GM12875 (cell line): ENCODE data around the gene MEIS3.

Experiments used
- H3K4me3 ChIP-seq: one replicate; pipeline ENCODE4 v1.5.1; 2011; ENCODE audit warnings: low read depth, low read length, control low read depth
- TF ChIP-seq, protein P1 (sequence below): IDR thresholded peaks from 2 replicates; pipeline ENCODE4 v1.5.1; 2011; ENCODE audit warnings: low read depth, mild to moderate bottlenecking, control low read depth, inconsistent platforms, low read length, moderate library complexity, borderline replicate concordance; ENCODE audit not compliant: insufficient read depth

Gene MEIS3

DNA sequence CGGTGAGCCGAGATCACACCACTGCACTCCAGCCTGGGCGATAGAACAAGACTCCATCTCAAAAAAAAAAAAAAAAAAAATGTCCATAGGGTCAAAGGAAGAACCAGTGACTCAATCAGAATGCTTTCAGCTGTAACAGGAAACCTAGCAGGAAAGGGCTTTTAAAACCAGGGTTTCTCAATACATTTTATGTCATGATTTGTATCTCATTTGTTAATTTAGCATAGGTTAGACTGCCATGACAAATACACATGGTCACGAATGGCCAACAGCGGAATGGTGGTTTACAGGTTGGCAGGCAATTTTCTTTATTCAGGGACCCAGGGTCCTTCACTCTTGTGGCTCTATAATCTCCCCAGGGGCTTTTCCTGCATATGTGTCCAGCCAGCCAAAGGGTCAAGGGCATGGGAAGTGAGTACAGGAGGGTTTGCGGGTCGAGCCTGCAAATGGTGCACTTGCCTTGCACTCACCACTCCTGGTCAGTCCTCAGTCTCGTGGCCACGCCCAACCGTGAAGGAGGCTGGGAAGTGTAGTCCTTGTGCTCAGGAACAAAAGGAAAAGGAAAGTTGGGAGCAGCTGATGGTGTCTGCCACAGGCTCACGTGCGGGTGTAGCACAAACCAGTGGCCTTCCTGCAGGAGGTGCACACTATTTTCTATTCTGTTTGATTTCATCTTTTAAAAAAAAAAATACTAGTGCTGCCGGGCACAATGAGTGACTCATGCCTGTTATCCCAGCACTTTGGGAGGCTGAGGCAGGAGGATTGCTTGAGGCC lies 55.4 kb downstream of the MEIS3 start:
- TF ChIP-seq, protein P1, sequence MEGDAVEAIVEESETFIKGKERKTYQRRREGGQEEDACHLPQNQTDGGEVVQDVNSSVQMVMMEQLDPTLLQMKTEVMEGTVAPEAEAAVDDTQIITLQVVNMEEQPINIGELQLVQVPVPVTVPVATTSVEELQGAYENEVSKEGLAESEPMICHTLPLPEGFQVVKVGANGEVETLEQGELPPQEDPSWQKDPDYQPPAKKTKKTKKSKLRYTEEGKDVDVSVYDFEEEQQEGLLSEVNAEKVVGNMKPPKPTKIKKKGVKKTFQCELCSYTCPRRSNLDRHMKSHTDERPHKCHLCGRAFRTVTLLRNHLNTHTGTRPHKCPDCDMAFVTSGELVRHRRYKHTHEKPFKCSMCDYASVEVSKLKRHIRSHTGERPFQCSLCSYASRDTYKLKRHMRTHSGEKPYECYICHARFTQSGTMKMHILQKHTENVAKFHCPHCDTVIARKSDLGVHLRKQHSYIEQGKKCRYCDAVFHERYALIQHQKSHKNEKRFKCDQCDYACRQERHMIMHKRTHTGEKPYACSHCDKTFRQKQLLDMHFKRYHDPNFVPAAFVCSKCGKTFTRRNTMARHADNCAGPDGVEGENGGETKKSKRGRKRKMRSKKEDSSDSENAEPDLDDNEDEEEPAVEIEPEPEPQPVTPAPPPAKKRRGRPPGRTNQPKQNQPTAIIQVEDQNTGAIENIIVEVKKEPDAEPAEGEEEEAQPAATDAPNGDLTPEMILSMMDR = no peak
- H3K4me3 ChIP-seq = no peak overlapping the region

DNA sequence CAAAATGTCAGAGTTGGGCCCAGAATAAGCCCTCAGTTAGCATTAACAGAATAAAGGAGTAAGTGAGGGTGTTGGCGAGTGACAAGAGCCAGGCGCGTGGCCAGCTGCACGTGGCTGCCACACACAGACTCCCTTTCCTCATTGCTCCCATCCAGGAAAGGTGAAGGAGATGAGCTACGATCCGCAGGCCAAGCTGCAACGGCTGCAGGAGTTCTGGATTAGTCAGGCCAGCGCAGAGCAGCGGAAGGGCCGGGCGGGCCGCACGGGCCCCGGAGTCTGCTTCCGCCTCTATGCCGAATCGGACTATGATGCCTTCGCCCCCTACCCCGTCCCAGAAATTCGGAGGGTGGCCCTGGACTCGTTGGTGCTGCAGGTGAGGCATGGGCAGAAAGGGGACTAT lies 57.0 kb downstream of the MEIS3 start:
- TF ChIP-seq, protein P1 = no peak
- H3K4me3 ChIP-seq = no peak overlapping the region

GRCh38 chr19:47358936-47359335 lies 60.4 kb downstream of the MEIS3 start:
- H3K4me3 ChIP-seq = no peak overlapping the region
- TF ChIP-seq, protein P1 = no peak

DNA sequence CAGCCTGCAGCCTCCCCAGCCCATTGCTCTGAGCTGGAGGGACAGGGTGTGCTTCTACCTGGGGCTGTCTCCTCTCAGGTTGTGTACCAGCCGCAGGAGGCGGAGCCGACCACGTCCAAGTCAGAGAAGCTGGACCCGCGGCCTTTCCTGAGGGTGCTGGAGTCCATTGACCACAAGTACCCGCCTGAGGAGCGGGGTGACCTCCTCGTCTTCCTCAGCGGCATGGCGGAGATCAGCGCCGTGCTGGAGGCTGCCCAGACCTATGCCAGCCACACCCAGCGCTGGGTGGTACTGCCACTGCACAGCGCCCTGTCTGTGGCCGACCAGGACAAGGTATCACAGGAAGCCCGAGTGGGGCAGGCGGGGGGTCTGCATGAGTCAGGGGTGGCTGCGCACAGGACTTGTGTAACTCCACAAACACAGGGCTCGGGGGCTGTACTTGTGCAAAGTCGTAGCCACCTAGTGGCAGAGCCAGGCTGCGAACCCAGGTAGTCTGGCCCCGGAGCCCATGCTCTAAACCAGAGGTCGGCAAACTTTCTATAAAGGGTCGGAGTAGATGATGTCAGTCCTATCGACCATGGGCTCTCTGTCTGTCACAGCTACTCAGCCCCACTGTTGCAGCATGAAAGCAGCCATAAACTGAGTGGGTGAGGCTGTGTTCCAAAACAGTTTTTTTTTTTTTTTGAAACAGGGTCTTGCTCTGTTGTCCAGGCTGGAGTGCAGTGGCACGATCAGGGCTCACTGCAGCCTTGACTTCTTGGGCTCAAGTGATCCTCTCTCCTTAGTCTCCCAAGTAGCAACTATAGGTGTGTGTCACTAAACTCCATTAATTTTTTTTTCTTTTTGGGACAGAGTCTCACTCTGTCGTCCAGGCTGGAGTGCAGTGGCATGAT lies 61.3 kb downstream of the MEIS3 start:
- TF ChIP-seq, protein P1 = peak; percentile 42; the same call in 1 of the 2 replicates
- H3K4me3 ChIP-seq = no peak overlapping the region

DNA sequence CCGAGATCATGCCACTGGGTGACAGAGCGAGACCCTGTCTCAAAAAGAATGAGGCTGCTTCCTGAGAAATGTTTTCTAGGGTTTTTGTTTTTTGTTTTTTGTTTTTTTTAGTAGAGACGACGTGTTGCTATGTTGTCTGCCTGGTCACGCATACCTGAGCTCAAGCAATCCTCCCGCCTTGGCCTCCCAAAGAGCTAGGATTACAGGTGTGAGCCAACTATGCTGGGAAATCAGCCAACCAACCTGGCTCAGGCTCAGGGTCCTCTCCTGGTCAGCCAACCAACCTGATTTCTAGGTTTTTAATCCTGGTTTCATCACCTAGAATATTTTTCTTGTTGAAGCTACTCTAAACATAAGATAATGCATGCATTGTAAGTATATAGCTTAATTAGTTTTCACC lies 62.4 kb downstream of the MEIS3 start:
- TF ChIP-seq, protein P1 = no peak
- H3K4me3 ChIP-seq = no peak overlapping the region

GRCh38 chr19:47353307-47353712 lies 66.0 kb downstream of the MEIS3 start:
- TF ChIP-seq, protein P1 = no peak
- H3K4me3 ChIP-seq = no peak overlapping the region
